Dedifferentiated amniotic fluid mesenchymal stem cell (primary cell): ENCODE results near the gene SPAG16.

ENCODE experiments used
- DNase-seq: peaks from one replicate; pipeline ENCODE4 v3.0.0-alpha.2; 2016; ENCODE audit errors: extremely low spot score

SPAG16 gene

GRCh38 chr2:214247531-214247930 is 963.3 kb downstream of the SPAG16 start:
- no peak for DNase-seq

GRCh38 chr2:214255046-214255445 is 970.8 kb downstream of the SPAG16 start:
- no peak for DNase-seq

GRCh38 chr2:214261683-214262082 is 977.4 kb downstream of the SPAG16 start:
- peak; percentile 22 for DNase-seq

- no peak for DNase-seq
These were observed 979.9 kb downstream of the SPAG16 start for GRCh38 chr2:214264171-214264570.

- peak; percentile 14 for DNase-seq
These were observed 981.8 kb downstream of the SPAG16 start for GRCh38 chr2:214265991-214266489.

- DNase-seq = no peak
These were observed 993.6 kb downstream of the SPAG16 start for GRCh38 chr2:214277880-214278279.

- no peak for DNase-seq
These were observed 1001.7 kb downstream of the SPAG16 start for GRCh38 chr2:214286011-214286410.

- DNase-seq = no peak
These were observed 1009.3 kb downstream of the SPAG16 start for GRCh38 chr2:214293593-214293992.

- DNase-seq = peak; percentile 8
These were observed 1010.2 kb downstream of the SPAG16 start for GRCh38 chr2:214294426-214294825.

GRCh38 chr2:214297423-214297822 is 1013.2 kb downstream of the SPAG16 start:
- peak; percentile 13 for DNase-seq

- no peak for DNase-seq
These were observed 1026.1 kb downstream of the SPAG16 start for GRCh38 chr2:214310319-214310718.

GRCh38 chr2:214311031-214311533 is 1026.8 kb downstream of the SPAG16 start:
- DNase-seq = no peak

- no peak for DNase-seq
These were observed 1027.9 kb downstream of the SPAG16 start for GRCh38 chr2:214311931-214312749.

- no peak for DNase-seq
These were observed 1031.1 kb downstream of the SPAG16 start for GRCh38 chr2:214315324-214315723.

- no peak for DNase-seq
These were observed 1035.9 kb downstream of the SPAG16 start for GRCh38 chr2:214320211-214320610.

GRCh38 chr2:214322662-214323061 is 1038.4 kb downstream of the SPAG16 start:
- DNase-seq = no peak

- no peak for DNase-seq
These were observed 1041.1 kb downstream of the SPAG16 start for GRCh38 chr2:214325404-214325803.

GRCh38 chr2:214328941-214329340 is 1044.7 kb downstream of the SPAG16 start:
- no peak for DNase-seq

GRCh38 chr2:214341646-214342045 is 1057.4 kb downstream of the SPAG16 start:
- no peak for DNase-seq

GRCh38 chr2:214358506-214358905 is 1074.2 kb downstream of the SPAG16 start:
- DNase-seq = no peak

GRCh38 chr2:214361116-214361515 is 1076.9 kb downstream of the SPAG16 start:
- no peak for DNase-seq

GRCh38 chr2:214365549-214365948 is 1081.3 kb downstream of the SPAG16 start:
- no peak for DNase-seq

GRCh38 chr2:214367171-214367570 is 1082.9 kb downstream of the SPAG16 start:
- no peak for DNase-seq
